Fibroblast of upper back skin (primary cell): ENCODE data around the gene GALNT14.

Experiments
- DNase-seq: peaks from one replicate; pipeline ENCODE4 v3.0.0-alpha.2; 2013

GALNT14 gene

GRCh38 chr2:31053929-31054782 is 84.1 kb downstream of the GALNT14 start:
- DNase-seq = no peak

- no peak for DNase-seq
Measured at GRCh38 chr2:31052284-31052683, 86.0 kb downstream of the GALNT14 start.

GRCh38 chr2:31051258-31052140 is 86.7 kb downstream of the GALNT14 start:
- no peak for DNase-seq

GRCh38 chr2:31049916-31050588 is 88.2 kb downstream of the GALNT14 start:
- DNase-seq = no peak

GRCh38 chr2:31049264-31049663 is 89.0 kb downstream of the GALNT14 start:
- DNase-seq = no peak

GRCh38 chr2:31047599-31047998 is 90.6 kb downstream of the GALNT14 start:
- DNase-seq = no peak

GRCh38 chr2:31038385-31038784 is 99.9 kb downstream of the GALNT14 start:
- no peak for DNase-seq

GRCh38 chr2:31037058-31037457 is 101.2 kb downstream of the GALNT14 start:
- DNase-seq = no peak

GRCh38 chr2:31033032-31033431 is 105.2 kb downstream of the GALNT14 start:
- DNase-seq = no peak

GRCh38 chr2:31032475-31032874 is 105.8 kb downstream of the GALNT14 start:
- no peak for DNase-seq

- DNase-seq = no peak
Measured at GRCh38 chr2:31031132-31031706, 107.0 kb downstream of the GALNT14 start.

GRCh38 chr2:31028417-31028816 is 109.8 kb downstream of the GALNT14 start:
- no peak for DNase-seq

GRCh38 chr2:31027549-31027948 is 110.7 kb downstream of the GALNT14 start:
- no peak for DNase-seq

GRCh38 chr2:31023541-31023940 is 114.7 kb downstream of the GALNT14 start:
- no peak for DNase-seq

GRCh38 chr2:31020713-31021112 is 117.5 kb downstream of the GALNT14 start:
- no peak for DNase-seq

GRCh38 chr2:31018280-31018679 is 120.0 kb downstream of the GALNT14 start:
- no peak for DNase-seq

GRCh38 chr2:31016648-31017047 is 121.6 kb downstream of the GALNT14 start:
- DNase-seq = no peak

GRCh38 chr2:31014516-31014915 is 123.7 kb downstream of the GALNT14 start:
- no peak for DNase-seq

GRCh38 chr2:31013301-31013700 is 124.9 kb downstream of the GALNT14 start:
- no peak for DNase-seq

GRCh38 chr2:31012406-31012805 is 125.8 kb downstream of the GALNT14 start:
- no peak for DNase-seq

- no peak for DNase-seq
Measured at GRCh38 chr2:31011587-31011986, 126.7 kb downstream of the GALNT14 start.

- DNase-seq = no peak
Measured at GRCh38 chr2:31008561-31009114, 129.6 kb downstream of the GALNT14 start.

- DNase-seq = no peak
Measured at GRCh38 chr2:31004257-31004656, 134.0 kb downstream of the GALNT14 start.
